ENCODE data around the gene CH25H. TPM values are rescaled to one million over a fixed set of nuclear protein-coding genes. Genes with fewer than 3 reads are reported as not detected.

The CH25H gene
- polyA plus RNA-seq, 1 donor: 4.2 TPM

GRCh38 chr10:89158446-89158845 lies 48.7 kb downstream of the CH25H start:
- Histone ChIP-seq H3K27me3 (ENCODE audit: control insufficient read depth, insufficient read depth, low read length) (peaks cover 5% of the 10 kb centered on the region), H3K4me3 (ENCODE audit: low read length) (no peak overlapping the region), H3K4me1 (ENCODE audit: control insufficient read depth, insufficient read depth, low read length) (no peaks in the 10 kb centered on the region), H3K27ac (ENCODE audit: low read length) (no peak overlapping the region), H3K36me3 (ENCODE audit: control insufficient read depth, insufficient read depth, low read length) (no peaks in the 10 kb centered on the region), H3K9me3 (ENCODE audit: control insufficient read depth, low read depth, low read length) (no peaks in the 10 kb centered on the region)
- DNase-seq: no peak

GRCh38 chr10:89156161-89156835 lies 50.8 kb downstream of the CH25H start:
- Histone ChIP-seq H3K9me3 (ENCODE audit: control insufficient read depth, low read depth, low read length) (no peaks in the 10 kb centered on the region), H3K4me3 (ENCODE audit: low read length) (no peak overlapping the region), H3K36me3 (ENCODE audit: control insufficient read depth, insufficient read depth, low read length) (no peaks in the 10 kb centered on the region), H3K27me3 (ENCODE audit: control insufficient read depth, insufficient read depth, low read length) (peaks cover 2% of the 10 kb centered on the region), H3K4me1 (ENCODE audit: control insufficient read depth, insufficient read depth, low read length) (no peaks in the 10 kb centered on the region), H3K27ac (ENCODE audit: low read length) (no peak overlapping the region)
- no peak for DNase-seq
- WGBS (ENCODE audit: insufficient coverage, low lambda C conversion rate): 85% methylated on average over 4 of the region's 5 CpGs

Other genes with a start within 250 kb of the CH25H start
- 6.9 TPM for gene FAS, start 216.5 kb downstream of the CH25H start, polyA plus RNA-seq
- 194 TPM for gene LIPA, start 44.5 kb upstream of the CH25H start, polyA plus RNA-seq
- 3.7 TPM for gene IFIT2, start 94.7 kb upstream of the CH25H start, polyA plus RNA-seq
- gene IFIT3, start 120.7 kb upstream of the CH25H start, polyA plus RNA-seq: 24.0 TPM
- 0.34 TPM for gene IFIT1B, start 170.7 kb upstream of the CH25H start, polyA plus RNA-seq
- 7.9 TPM for gene IFIT1, start 185.3 kb upstream of the CH25H start, polyA plus RNA-seq
- gene IFIT5, start 207.3 kb upstream of the CH25H start, polyA plus RNA-seq: 13.3 TPM